Esophagus muscularis mucosa (tissue), 4 donors: ENCODE results near the gene MARK3.

Source experiments
- CTCF ChIP-seq, 3 experiments: fragments of 200-600 bp in 2 of 3; fragments of 450-650 bp in 1 of 3; sonication (generic) in 2 of 3; IDR thresholded peaks; one replicate each; pipeline ENCODE4 v1.5.1; 2017 to 2019; ENCODE audit warnings: antibody characterized with exemption in 3 of 3, mild to moderate bottlenecking in 2 of 3, moderate library complexity in 1 of 3
- EP300 ChIP-seq: sonication (generic); formaldehyde crosslinking; IDR thresholded peaks from one replicate; pipeline ENCODE4 v1.6.1; 2017; ENCODE audit warnings: antibody characterized with exemption
- POLR2AphosphoS5 ChIP-seq, 2 donors: sonication (generic); formaldehyde crosslinking; IDR thresholded peaks; one replicate each; pipeline ENCODE4 v1.6.1; 2017; ENCODE audit warnings: antibody characterized with exemption in 2 of 2

- TF ChIP-seq POLR2AphosphoS5 (IDR thresholded peaks at IDR 0.05) (no peak), CTCF (IDR thresholded peaks at IDR 0.05) (no peak), EP300 (no peak)
These were observed 35.2 kb upstream of the MARK3 start for GRCh38 chr14:103349982-103350381.
